ENCODE results near the gene NKTR. TPM values are rescaled to one million over a fixed set of nuclear protein-coding genes. Genes with fewer than 3 reads are reported as not detected.

NKTR gene
- total and polyA plus RNA-seq, 2 of the 13 experiments (the other 11 are each of a cell fraction or from before 2014, with no cell fraction given), result 41.3 to 59.6 TPM

DNA sequence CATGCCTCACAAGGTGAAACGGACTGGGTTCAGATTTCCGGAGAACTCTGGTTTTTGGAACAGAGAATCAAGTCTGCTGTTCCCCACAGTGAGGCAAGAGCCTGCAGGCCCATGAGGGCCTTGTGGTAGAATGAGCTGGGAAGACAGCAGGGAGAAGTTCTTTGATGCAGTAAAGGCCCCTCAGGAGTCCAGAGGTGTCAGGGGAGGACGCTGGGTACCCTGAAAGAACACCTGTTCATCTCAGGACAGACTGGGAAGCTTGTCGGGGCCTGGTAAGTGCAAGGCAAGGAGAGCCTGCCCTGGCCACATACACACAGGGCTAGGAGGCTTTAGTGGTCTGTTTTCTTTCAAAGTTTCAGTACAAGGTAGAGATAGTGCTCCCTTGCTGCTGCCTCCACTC is 49.3 kb downstream of the NKTR start:
- no peak for ATAC-seq
- H3K4me1 ChIP-seq (ENCODE audit: insufficient read depth, low read length), result peaks cover 28% of the 10 kb centered on the region
- POLR2A ChIA-PET, result interaction anchor here (0.7 kb wide), 1 partner anchor 59 kb away, joined by 3 read pairs; the partner anchor contains the start of gene SS18L2
- peaks cover 7% of the 10 kb centered on the region for H3K79me2 ChIP-seq (ENCODE audit: insufficient read depth, low read length)
- 87% methylated on average over 3 of the region's 4 CpGs for WGBS (ENCODE audit: low lambda C conversion rate)
- no peak for FAIRE-seq
- no peak overlapping the region for H3K27ac ChIP-seq (ENCODE audit: extremely low read length, insufficient read depth, low read length)
- no peaks in the 10 kb centered on the region for H3K9me3 ChIP-seq (ENCODE audit: low read length)
- no peak for DNase-seq (ENCODE audit: low spot score)
- H3K27me3 ChIP-seq (ENCODE audit: control insufficient read depth in 1 of 2, insufficient read depth in 2 of 2, low read length in 2 of 2), result no peaks in the 10 kb centered on the region
- no peak overlapping the region for H3K4me2 ChIP-seq (ENCODE audit: low read depth, low read length)
- intact Hi-C loops (cut with micrococcal nuclease; ENCODE audit: unreplicated experiment), result loop anchor here (5.0 kb wide), 3 partner anchors 83 to 183 kb away; no protein-coding TSS in a partner anchor
- BruUV-seq (replicated peaks), result no TSS peak
- in situ Hi-C loops (cut with HindIII; ENCODE audit: extremely low pct_ligation_motif_present, low pct_unique_long_range_greater_than_20kb), result loop anchor here (5.0 kb wide), 1 partner anchor 98 kb away; no protein-coding TSS in a partner anchor
- no peaks in the 10 kb centered on the region for H4K20me1 ChIP-seq (ENCODE audit: insufficient read depth, low read length)
- H3K9ac ChIP-seq (ENCODE audit: insufficient read depth, low read depth, low read length), result no peak overlapping the region
- TF ChIP-seq KDM2A (CRISPR knock-in tag; IDR thresholded peaks at IDR 0.05; ENCODE audit: borderline replicate concordance, low read depth) (0 out of 2 replicates have a peak, but pooled peaks have one; percentile 4), SPEN (CRISPR knock-in tag; IDR thresholded peaks at IDR 0.05; ENCODE audit: low read depth) (no peak)
- no peak overlapping the region for H3K4me3 ChIP-seq (replicated peaks in 1 of 3; ENCODE audit: insufficient read depth in 1 of 3, low read depth in 2 of 3, low read length in 3 of 3)
- H3K36me3 ChIP-seq (replicated peaks in 1 of 2; ENCODE audit: control insufficient read depth in 1 of 2, insufficient read depth in 2 of 2, low read length in 2 of 2), result peaks cover 10 to 27% of the 10 kb centered on the region in 2 experiments; a peak in 4 of 5 replicates
- H2AFZ ChIP-seq (ENCODE audit: low read length), result no peak overlapping the region
- CTCF ChIA-PET (ENCODE audit: low intra/inter-chr PET ratio, low total read pairs), result no interaction called here

DNA sequence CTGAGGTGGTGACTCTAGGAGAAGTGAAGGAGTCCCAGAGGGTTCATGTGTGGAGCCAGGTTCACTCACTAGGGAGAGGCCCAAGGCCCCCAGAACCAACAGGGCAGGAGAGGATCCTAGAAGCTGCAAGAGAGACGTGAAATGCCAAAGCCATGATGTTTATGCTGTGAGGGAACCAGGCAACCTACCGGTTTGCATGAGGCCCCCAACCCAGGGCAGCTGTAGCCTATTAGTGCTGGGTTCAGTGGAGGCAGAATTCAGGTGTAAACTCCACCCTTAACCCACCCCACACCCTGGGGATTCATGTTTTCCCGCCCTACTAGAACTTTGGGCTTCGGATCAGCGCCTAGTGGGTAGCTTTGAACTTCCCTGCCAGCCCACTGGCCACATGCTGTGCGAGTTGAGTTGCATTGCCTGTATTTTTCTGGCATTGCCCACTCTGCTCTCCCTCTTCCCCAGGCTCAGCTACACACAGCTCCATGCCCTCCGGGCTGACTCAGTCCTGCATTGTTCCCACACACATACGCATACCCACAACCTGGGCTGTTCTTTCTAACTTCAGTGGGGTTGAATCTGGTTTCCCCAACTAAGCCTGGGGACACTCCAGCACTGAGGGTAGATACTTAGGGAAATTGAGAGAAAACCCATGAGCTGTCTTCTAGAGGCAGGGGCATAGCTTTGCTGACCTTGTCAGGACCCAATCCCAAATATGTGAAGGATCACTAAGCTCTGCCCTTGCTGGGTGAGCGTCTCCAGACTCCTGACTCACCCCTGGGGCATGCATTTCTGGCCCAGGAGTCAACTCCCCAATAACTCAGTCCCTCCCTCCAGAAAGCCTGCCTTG is 51.0 kb downstream of the NKTR start:
- intact Hi-C loops (cut with micrococcal nuclease; ENCODE audit: unreplicated experiment) (loop anchor here (5.0 kb wide), 3 partner anchors 81 to 181 kb away; no protein-coding TSS in a partner anchor), in situ Hi-C loops (cut with HindIII; ENCODE audit: extremely low pct_ligation_motif_present, low pct_unique_long_range_greater_than_20kb) (loop anchor here (5.0 kb wide), 1 partner anchor 96 kb away; no protein-coding TSS in a partner anchor)
- Histone ChIP-seq H3K36me3 (replicated peaks in 1 of 2; ENCODE audit: control insufficient read depth in 1 of 2, insufficient read depth in 2 of 2, low read length in 2 of 2) (peaks cover 8 to 10% of the 10 kb centered on the region in 2 experiments; a peak in 4 of 5 replicates), H3K9ac (ENCODE audit: insufficient read depth, low read depth, low read length) (no peak overlapping the region), H4K20me1 (ENCODE audit: insufficient read depth, low read length) (no peaks in the 10 kb centered on the region), H3K4me3 (replicated peaks in 1 of 3; ENCODE audit: insufficient read depth in 1 of 3, low read depth in 2 of 3, low read length in 3 of 3) (no peak overlapping the region), H3K9me3 (ENCODE audit: low read length) (no peaks in the 10 kb centered on the region), H3K79me2 (ENCODE audit: insufficient read depth, low read length) (peaks cover 7% of the 10 kb centered on the region), H3K27ac (ENCODE audit: extremely low read length, insufficient read depth, low read length) (no peak overlapping the region), H3K27me3 (ENCODE audit: control insufficient read depth in 1 of 2, insufficient read depth in 2 of 2, low read length in 2 of 2) (no peaks in the 10 kb centered on the region), H3K4me2 (ENCODE audit: low read depth, low read length) (no peak overlapping the region), H2AFZ (ENCODE audit: low read length) (no peak overlapping the region), H3K4me1 (ENCODE audit: insufficient read depth, low read length) (peaks cover 45% of the 10 kb centered on the region)
- FAIRE-seq (no peak), ATAC-seq (no peak), DNase-seq (ENCODE audit: low spot score) (no peak)
- ChIA-PET POLR2A (interaction anchor here (0.8 to 1.7 kb wide), 3 partner anchors 51 to 105 kb away, joined by 3 to 8 read pairs (median 4); partner anchors contain the start of genes NKTR and SS18L2), CTCF (ENCODE audit: low intra/inter-chr PET ratio, low total read pairs) (no interaction called here)
- WGBS (ENCODE audit: low lambda C conversion rate), result 92% methylated on average over 7 of the region's 9 CpGs
- BruUV-seq (replicated peaks), result no TSS peak
- no peak for TF ChIP-seq ZNF484 (CRISPR knock-in tag; IDR thresholded peaks at IDR 0.05; ENCODE audit: borderline replicate concordance, low read depth)
- TF ChIP-seq SNAPC2 (CRISPR knock-in tag; IDR thresholded peaks at IDR 0.05), result no peak
- TF ChIP-seq, protein P1, sequence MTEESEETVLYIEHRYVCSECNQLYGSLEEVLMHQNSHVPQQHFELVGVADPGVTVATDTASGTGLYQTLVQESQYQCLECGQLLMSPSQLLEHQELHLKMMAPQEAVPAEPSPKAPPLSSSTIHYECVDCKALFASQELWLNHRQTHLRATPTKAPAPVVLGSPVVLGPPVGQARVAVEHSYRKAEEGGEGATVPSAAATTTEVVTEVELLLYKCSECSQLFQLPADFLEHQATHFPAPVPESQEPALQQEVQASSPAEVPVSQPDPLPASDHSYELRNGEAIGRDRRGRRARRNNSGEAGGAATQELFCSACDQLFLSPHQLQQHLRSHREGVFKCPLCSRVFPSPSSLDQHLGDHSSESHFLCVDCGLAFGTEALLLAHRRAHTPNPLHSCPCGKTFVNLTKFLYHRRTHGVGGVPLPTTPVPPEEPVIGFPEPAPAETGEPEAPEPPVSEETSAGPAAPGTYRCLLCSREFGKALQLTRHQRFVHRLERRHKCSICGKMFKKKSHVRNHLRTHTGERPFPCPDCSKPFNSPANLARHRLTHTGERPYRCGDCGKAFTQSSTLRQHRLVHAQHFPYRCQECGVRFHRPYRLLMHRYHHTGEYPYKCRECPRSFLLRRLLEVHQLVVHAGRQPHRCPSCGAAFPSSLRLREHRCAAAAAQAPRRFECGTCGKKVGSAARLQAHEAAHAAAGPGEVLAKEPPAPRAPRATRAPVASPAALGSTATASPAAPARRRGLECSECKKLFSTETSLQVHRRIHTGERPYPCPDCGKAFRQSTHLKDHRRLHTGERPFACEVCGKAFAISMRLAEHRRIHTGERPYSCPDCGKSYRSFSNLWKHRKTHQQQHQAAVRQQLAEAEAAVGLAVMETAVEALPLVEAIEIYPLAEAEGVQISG (CRISPR knock-in tag; IDR thresholded peaks at IDR 0.05), result no peak
- TF ChIP-seq ZNF780A (CRISPR knock-in tag; IDR thresholded peaks at IDR 0.05), result no peak
